Activated CD4-positive, alpha-beta T cell treated with anti-CD3 and anti-CD28 coated beads for 36 hours (primary cell): ENCODE results near the gene TFR2. TPM values are rescaled to one million over a fixed set of nuclear protein-coding genes. Genes with fewer than 3 reads are reported as not detected.

Source experiments
- ATAC-seq: fragments of 200-7000 bp; cut with Tn5 transposase; one replicate; pipeline ENCODE4 v1.10.0; 2021; ENCODE audit warnings: mild to moderate bottlenecking, moderate library complexity
- CTCF ChIA-PET: fragments of 350-600 bp; sonication (Branson Sonifier 250); formaldehyde crosslinking; loops from one replicate; lab custom pipeline; 2021; ENCODE audit warnings: antibody characterized with exemption; lab: Charles Lee
- POLR2A ChIA-PET: fragments of 350-600 bp; sonication (Branson Sonifier 250); formaldehyde crosslinking; loops from one replicate; lab custom pipeline; 2021; ENCODE audit warnings: antibody characterized with exemption, inconsistent platforms; lab: Charles Lee
- DNase-seq: peaks from one replicate; pipeline ENCODE4 v3.0.0-alpha.2; 2020
- H3K27ac Mint-ChIP-seq: one replicate; pipeline ENCODE4 v1.8.0; 2021; ENCODE audit warnings: mixed read lengths
- H3K27me3 Mint-ChIP-seq: one replicate; pipeline ENCODE4 v1.8.0; 2021; ENCODE audit warnings: mixed read lengths
- H3K36me3 Mint-ChIP-seq: one replicate; pipeline ENCODE4 v1.8.0; 2021; ENCODE audit warnings: low read depth, mixed read lengths
- H3K4me1 Mint-ChIP-seq: one replicate; pipeline ENCODE4 v1.8.0; 2021; ENCODE audit warnings: mixed read lengths
- H3K4me3 Mint-ChIP-seq: one replicate; pipeline ENCODE4 v1.8.0; 2021; ENCODE audit warnings: mild to moderate bottlenecking, moderate library complexity, mixed read lengths
- H3K9me3 Mint-ChIP-seq: one replicate; pipeline ENCODE4 v1.8.0; 2021; ENCODE audit warnings: low read depth, mixed read lengths
- intact Hi-C, 2 experiments: fragments of 100-400 bp; cut with DNase I in 1 of 2; cut with micrococcal nuclease in 1 of 2; formaldehyde crosslinking; loops; one replicate each; pipeline versions ENCODE4 v1.14.2 to v1.15.1; 2022 to 2024; cut with DNase I, micrococcal nuclease
- total RNA-seq, 2 experiments: library from RNA; stranded (reverse); gene quantifications; one replicate each; pipeline ENCODE4 v1.2.3, GENCODE V29; 2021

Gene TFR2
- total RNA-seq, 2 experiments from 2014 or later, result 10.1 to 12.4 TPM

DNA sequence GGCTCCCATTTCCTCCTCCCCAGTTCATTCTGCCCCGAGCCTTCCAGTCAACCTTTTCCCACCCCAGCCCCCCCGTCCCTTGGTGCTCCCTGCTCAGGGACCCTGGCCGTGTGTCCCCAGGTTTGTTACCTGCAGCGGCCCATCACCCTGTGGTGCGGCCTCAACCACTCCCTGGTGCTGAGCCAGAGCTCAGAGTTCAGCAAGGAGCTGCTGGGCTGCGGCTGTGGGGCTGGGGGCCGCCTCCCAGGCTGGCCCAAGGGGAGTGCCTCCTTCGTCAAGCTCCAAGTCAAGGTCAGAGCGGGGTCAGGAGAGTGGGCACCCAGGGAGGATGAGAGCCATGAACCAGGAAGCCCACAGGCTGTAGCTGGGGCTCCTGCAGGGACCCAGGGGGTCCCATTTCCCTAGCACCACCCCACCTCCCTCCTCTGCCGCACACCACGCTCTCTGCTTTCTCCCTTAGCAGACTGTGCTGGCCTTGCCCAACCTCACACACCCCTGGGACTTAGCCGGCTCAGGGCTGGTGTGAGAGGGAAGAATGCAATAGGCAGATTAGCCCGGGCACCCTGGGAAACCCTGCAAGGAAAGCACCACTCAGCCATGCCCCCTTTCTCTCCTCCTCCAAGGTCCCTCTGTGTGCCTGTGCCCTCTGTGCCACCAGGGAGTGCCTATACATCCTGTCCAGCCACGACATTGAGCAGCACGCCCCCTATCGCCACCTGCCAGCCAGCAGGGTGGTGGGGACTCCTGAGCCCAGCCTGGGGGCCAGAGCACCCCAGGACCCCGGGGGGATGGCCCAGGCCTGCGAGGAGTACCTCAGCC, 41.2 kb downstream of the TFR2 start:
- intact Hi-C loops, result no loop called here
- POLR2A ChIA-PET, result no interaction called here

DNA sequence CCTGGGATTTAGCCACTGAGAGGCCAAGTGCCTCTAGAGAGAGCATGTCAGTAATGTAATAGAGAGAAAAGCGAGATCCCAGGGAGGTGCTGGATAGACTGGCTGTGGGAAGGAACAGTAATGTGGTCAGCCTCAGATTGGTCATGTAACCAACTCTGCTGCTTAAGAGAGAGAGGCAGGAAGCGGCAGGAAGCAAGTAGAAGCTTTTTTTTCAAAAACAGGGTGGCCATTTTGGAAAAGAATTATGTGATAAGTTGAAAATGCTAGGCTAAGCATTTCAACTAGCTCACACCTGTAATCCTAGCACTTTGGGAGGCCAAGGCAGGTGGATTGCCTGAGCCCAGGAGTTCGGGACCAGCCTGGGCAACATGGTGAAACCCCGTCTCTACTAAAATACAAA, 42.9 kb downstream of the TFR2 start:
- DNase-seq (no peak), ATAC-seq (peak; percentile 36)
- ChIA-PET POLR2A (no interaction called here), CTCF (interaction anchor here (0.6 to 2.1 kb wide), 6 partner anchors 10 to 169 kb away, joined by 3 to 7 read pairs (median 5); partner anchors contain the start of gene MEPCE)
- Mint-ChIP-seq H3K4me3 (no peak overlapping the region), H3K36me3 (no peaks in the 10 kb centered on the region), H3K9me3 (no peaks in the 10 kb centered on the region), H3K27ac (no peak overlapping the region), H3K4me1 (peaks cover under 1% of the 10 kb centered on the region), H3K27me3 (no peaks in the 10 kb centered on the region)
- intact Hi-C loops, result no loop called here

More for the DNA sequence above, 41.2 kb downstream of the TFR2 start:
- no peak for DNase-seq
- Mint-ChIP-seq H3K27me3 (peaks cover under 1% of the 10 kb centered on the region), H3K27ac (no peak overlapping the region), H3K4me1 (peaks cover 11% of the 10 kb centered on the region), H3K9me3 (no peaks in the 10 kb centered on the region), H3K4me3 (no peak overlapping the region), H3K36me3 (no peaks in the 10 kb centered on the region)
- CTCF ChIA-PET, result interaction anchor here (0.5 to 1.8 kb wide), 2 partner anchors 125 to 439 kb away, joined by 3 to 5 read pairs; no protein-coding TSS in a partner anchor
- no peak for ATAC-seq

DNA sequence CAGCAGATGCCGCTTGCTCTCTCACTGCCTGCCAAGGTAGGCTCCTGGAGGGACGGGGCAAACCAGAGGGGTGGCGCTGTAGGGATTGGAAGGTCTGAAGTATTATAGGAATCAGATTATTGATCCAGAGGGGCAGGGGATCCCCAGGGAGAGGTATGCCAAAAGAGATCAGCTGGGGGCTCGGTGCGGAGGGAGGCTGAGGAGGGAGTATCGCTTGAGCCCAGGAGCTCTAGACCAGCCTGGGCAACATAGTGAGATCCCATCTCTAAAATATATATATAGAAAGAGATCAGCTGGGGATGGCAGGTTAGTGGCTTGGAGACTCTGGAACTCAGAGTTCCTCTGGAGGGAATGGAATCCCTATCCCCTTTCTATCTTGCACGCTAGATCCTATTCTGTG, 46.2 kb downstream of the TFR2 start:
- Mint-ChIP-seq H3K4me3 (no peak overlapping the region), H3K36me3 (no peaks in the 10 kb centered on the region), H3K4me1 (no peaks in the 10 kb centered on the region), H3K27me3 (peaks cover 4% of the 10 kb centered on the region), H3K27ac (no peak overlapping the region), H3K9me3 (no peaks in the 10 kb centered on the region)
- ChIA-PET POLR2A (interaction anchor here (1.7 kb wide), 1 partner anchor 9 kb away, joined by 3 read pairs; the partner anchor contains the start of genes FBXO24 and LRCH4), CTCF (interaction anchor here (0.7 to 1.6 kb wide), 6 partner anchors 9 to 205 kb away, joined by 3 to 7 read pairs (median 4); partner anchors contain the start of genes FBXO24 and LRCH4)
- DNase-seq (no peak), ATAC-seq (no peak)
- intact Hi-C loops, result no loop called here

DNA sequence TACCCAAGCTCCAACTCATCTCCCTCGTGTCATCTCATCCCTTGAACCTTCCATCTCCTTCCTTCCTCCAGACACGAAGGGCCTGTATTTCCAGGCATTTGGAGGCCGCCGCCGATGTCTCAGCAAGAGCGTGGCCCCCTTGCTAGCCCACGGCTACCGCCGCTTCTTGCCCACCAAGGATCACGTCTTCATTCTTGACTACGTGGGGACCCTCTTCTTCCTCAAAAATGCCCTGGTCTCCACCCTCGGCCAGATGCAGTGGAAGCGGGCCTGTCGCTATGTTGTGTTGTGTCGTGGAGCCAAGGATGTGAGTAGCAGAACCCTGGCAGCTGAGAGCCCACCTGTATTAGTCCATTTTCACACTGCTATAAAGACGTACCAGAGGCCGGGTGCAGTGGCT, 49.8 kb downstream of the TFR2 start:
- ATAC-seq (no peak), DNase-seq (no peak)
- intact Hi-C loops, result no loop called here
- H3K27ac Mint-ChIP-seq, result no peak overlapping the region
- H3K9me3 Mint-ChIP-seq, result no peaks in the 10 kb centered on the region
- H3K27me3 Mint-ChIP-seq, result peaks cover 4% of the 10 kb centered on the region
- H3K4me1 Mint-ChIP-seq, result no peaks in the 10 kb centered on the region
- ChIA-PET POLR2A (no interaction called here), CTCF (interaction anchor here (0.7 to 1.7 kb wide), 2 partner anchors 27 to 32 kb away, joined by 3 to 6 read pairs; no protein-coding TSS in a partner anchor)
- H3K4me3 Mint-ChIP-seq, result no peak overlapping the region
- H3K36me3 Mint-ChIP-seq, result no peaks in the 10 kb centered on the region

DNA sequence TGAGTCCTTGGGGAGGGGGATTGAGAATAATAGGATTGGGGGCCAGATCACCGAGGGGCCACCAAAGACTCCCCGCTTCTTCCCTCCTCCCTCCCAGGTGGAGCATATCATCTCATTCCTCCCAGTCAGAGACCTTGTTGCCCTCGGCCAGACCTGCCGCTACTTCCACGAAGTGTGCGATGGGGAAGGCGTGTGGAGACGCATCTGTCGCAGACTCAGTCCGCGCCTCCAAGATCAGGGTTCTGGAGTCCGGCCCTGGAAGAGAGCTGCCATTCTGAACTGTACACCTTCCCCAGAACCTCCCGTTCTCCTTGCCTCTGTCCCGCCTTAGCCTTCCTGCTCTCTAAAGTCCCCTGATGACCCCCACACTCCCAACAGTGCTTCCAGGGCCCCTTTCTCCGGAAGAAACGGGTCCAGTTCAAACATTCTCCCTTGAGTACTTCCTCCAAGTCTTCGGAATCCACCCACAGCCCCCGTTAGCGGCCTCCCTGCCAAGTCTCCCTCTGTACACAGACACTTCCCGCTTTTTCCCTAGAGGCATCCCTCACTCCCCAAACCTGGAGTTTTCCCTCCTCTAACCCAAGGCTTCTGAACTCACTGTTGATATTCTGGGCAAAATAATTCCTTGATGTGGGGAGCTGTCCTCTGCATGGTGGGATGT, 51.1 kb downstream of the TFR2 start:
- Mint-ChIP-seq H3K36me3 (no peaks in the 10 kb centered on the region), H3K4me3 (no peak overlapping the region), H3K4me1 (no peaks in the 10 kb centered on the region), H3K27ac (no peak overlapping the region), H3K27me3 (peaks cover 4% of the 10 kb centered on the region), H3K9me3 (no peaks in the 10 kb centered on the region)
- DNase-seq (no peak), ATAC-seq (no peak)
- POLR2A ChIA-PET, result no interaction called here
- intact Hi-C loops, result no loop called here
- CTCF ChIA-PET, result interaction anchor here (0.5 to 1.7 kb wide), 3 partner anchors 21 to 609 kb away, joined by 3 to 5 read pairs (median 4); no protein-coding TSS in a partner anchor

DNA sequence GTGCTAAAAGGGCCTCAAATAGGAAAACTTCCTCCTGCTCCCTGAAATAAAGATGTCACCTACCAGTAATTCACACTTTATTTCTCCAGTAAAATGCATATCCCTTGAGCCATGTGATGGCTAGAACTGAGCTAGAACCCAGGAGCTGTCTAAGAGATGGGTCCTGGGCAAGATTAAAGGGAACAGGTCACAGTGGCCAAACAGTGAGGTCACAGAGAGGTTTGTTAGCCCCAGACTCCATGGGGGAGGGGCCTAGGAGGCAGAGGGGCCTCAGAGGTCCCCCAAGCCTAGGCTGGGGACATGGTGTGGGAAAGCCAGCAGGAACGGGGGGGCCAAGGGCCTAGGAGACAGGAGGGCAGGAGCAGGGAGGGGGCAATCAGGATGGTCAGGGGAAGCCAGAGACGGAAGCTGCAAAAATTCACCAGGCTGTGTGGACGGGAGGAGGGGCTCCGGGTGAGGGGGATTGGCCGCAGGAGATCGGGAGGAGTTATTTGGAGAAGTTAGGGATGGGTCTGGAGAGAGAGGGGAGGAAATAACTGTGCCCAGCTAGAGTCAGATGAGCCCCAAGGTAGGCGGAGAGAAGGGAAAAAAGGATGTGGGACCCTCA, 51.9 kb downstream of the TFR2 start:
- H3K4me1 Mint-ChIP-seq, result peaks cover 5% of the 10 kb centered on the region
- ChIA-PET CTCF (interaction anchor here (0.5 to 1.7 kb wide), 11 partner anchors 9 to 608 kb away, joined by 3 to 7 read pairs (median 3); partner anchors contain the start of gene POP7), POLR2A (interaction anchor here (0.7 to 1.0 kb wide), 2 partner anchors 41 to 95 kb away, joined by 3 read pairs; no protein-coding TSS in a partner anchor)
- no peak overlapping the region for H3K27ac Mint-ChIP-seq
- H3K27me3 Mint-ChIP-seq, result peaks cover 4% of the 10 kb centered on the region
- intact Hi-C loops, result loop anchor here in 1 of 2 experiments (5.0 kb wide), 1 partner anchor 462 kb away; the partner anchor contains the start of gene MBLAC1
- H3K4me3 Mint-ChIP-seq, result no peak overlapping the region
- DNase-seq (no peak), ATAC-seq (no peak)
- no peaks in the 10 kb centered on the region for H3K9me3 Mint-ChIP-seq
- no peaks in the 10 kb centered on the region for H3K36me3 Mint-ChIP-seq

DNA sequence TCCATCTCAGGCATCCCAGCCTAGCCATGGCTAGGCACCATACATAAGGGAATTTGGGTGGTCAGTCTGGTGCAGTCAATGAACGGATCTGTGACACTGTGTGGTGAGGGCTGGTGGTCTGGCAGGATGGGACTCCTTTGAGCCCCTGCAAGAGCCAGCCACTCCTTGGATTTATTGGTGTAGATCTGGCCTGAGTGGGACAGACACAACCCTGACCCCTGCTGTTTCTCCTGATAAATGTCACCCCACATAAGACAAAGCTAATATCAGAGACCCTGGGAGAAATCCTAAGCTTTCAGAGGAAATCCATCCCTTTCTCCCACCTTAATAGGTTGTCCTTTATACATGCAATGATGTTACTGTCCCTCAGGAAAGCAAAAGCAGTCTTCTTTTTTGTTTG, 52.9 kb downstream of the TFR2 start:
- DNase-seq, result no peak

DNA sequence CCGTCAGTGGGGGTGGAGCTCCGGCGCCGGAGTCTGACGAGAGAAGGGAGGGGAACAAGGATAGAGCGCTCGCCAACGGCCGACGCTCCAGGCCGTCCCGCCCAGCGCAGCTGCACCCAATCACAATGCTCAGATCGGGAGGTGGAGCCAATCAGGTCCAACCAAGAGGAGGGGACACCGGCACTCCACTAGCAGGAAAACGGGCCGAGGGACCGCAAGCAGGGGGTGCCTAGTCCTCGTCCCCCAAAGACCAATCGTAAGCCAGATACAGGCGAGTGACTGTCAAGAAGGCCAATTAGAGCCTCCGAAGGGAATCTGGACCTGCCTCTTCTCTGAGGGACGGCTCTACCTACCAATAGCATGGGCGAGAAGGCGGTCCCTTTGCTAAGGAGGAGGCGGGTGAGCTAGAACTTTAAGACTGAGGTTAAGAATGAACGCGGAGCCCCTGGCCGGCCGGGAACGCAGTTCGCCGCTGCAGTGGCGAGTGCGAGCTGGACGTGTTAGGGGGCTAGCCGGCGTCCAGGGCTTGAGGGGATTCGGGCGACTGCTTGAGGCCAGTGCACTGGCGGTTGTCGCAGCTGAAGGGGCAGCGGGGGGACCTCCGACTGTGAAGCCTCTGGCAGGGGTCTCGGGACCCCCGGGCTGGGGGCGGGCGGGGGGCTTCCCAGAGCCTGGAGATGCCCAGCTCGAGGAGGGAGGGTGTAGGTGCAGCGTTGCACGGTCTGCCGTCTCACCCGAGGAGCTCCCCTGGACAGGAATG, 54.9 kb downstream of the TFR2 start, which contains the start of gene FBXO24:
TSS of gene FBXO24 (plus strand) at position 63 of the 760 bp plus-strand sequence. CDS start at position 361, 298 bp downstream.
- Mint-ChIP-seq H3K9me3 (no peaks in the 10 kb centered on the region), H3K27ac (peak within 1 kb of the TSS; percentile 82), H3K4me3 (peak within 1 kb of the TSS; percentile 78), H3K27me3 (peaks cover 4% of the 10 kb centered on the region), H3K4me1 (peaks cover 26% of the 10 kb centered on the region), H3K36me3 (peaks cover 2% of the 10 kb centered on the region)
- ChIA-PET POLR2A (interaction anchor here (0.6 to 2.7 kb wide), 19 partner anchors 9 to 366 kb away, joined by 3 to 13 read pairs (median 4); partner anchors contain the start of genes AGFG2, MEPCE, MOSPD3 and POP7), CTCF (interaction anchor here (0.7 to 4.2 kb wide), 25 partner anchors 8 to 266 kb away, joined by 3 to 19 read pairs (median 4); partner anchors contain the start of genes AGFG2, GIGYF1, MEPCE and MOSPD3)
- ATAC-seq (peak; percentile 86), DNase-seq (peak; percentile 100)
- intact Hi-C loops, result loop anchor here (1.0 to 5.0 kb wide), 17 partner anchors 18 to 666 kb away; partner anchors contain the start of genes AGFG2 (in 2 of the 2), GNB2 (in 2 of the 2), MOSPD3 (in 2 of the 2) and TSC22D4 (in 2 of the 2)

More for the DNA sequence above, 52.9 kb downstream of the TFR2 start:
- no peak overlapping the region for H3K27ac Mint-ChIP-seq
- ChIA-PET CTCF (interaction anchor here (0.7 to 1.6 kb wide), 11 partner anchors 10 to 1189 kb away, joined by 3 to 7 read pairs (median 3); partner anchors contain the start of genes MOSPD3, POP7 and SLC12A9), POLR2A (interaction anchor here (1.0 kb wide), 1 partner anchor 94 kb away, joined by 3 read pairs; no protein-coding TSS in a partner anchor)
- peaks cover 12% of the 10 kb centered on the region for H3K4me1 Mint-ChIP-seq
- intact Hi-C loops, result loop anchor here in 1 of 2 experiments (5.0 kb wide), 1 partner anchor 461 kb away; the partner anchor contains the start of gene MBLAC1
- no peaks in the 10 kb centered on the region for H3K36me3 Mint-ChIP-seq
- peak overlapping the region; percentile 4 for H3K4me3 Mint-ChIP-seq
- no peak for ATAC-seq
- peaks cover 4% of the 10 kb centered on the region for H3K27me3 Mint-ChIP-seq
- H3K9me3 Mint-ChIP-seq, result no peaks in the 10 kb centered on the region

DNA sequence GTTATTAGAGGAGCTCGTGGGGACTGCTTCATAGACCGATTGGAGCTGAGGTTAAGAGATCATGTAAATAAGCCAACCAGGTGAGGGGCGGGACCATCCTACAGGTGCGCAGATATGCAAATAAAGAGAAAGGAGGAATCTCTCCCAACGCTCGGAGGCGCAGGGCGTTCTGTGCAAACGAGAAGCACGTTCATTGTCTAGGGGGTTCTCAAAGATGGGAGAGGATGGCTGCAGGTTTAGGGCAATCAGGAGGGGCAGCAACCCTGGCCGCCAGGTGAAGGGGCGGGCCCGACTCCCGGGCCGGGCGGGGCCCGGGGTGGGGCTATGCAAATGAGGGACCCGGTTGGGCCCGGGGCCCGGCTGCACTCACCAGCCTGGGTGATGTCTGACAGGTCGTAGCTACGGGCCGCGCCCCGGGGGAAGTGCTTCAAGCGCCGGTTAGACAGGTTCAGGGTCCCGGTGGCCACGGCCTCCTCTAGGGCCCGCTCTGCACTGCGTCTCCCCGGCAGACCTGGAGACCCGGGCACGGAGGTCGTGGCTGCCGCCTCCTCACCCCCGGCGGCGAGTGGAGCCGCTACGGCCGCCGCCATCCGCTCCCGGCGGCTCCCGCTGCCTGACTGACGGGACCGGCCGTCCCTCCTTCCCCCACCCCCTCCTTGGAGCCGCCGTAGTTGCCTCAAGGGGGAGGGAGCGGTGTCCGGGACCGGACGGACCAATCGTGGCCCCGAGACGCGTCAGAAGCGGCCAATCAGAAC, 55.7 kb downstream of the TFR2 start, which contains the start of gene LRCH4:
TSS of gene LRCH4 (minus strand) at position 619 of the 755 bp plus-strand sequence. CDS start at position 590, 29 bp downstream.
- H3K4me3 Mint-ChIP-seq, result peak within 1 kb of the TSS; percentile 78
- peaks cover 5% of the 10 kb centered on the region for H3K36me3 Mint-ChIP-seq
- peaks cover 4% of the 10 kb centered on the region for H3K27me3 Mint-ChIP-seq
- no peaks in the 10 kb centered on the region for H3K9me3 Mint-ChIP-seq
- ATAC-seq (peak; percentile 8), DNase-seq (peak; percentile 78)
- POLR2A ChIA-PET, result interaction anchor here (0.5 to 2.7 kb wide), 21 partner anchors 10 to 366 kb away, joined by 3 to 13 read pairs (median 4); partner anchors contain the start of genes AGFG2, MEPCE, MOSPD3 and POP7
- peaks cover 29% of the 10 kb centered on the region for H3K4me1 Mint-ChIP-seq
- intact Hi-C loops, result loop anchor here (1.0 to 5.0 kb wide), 17 partner anchors 19 to 667 kb away; partner anchors contain the start of genes AGFG2 (in 2 of the 2), GNB2 (in 2 of the 2), MOSPD3 (in 2 of the 2) and TSC22D4 (in 2 of the 2)
- CTCF ChIA-PET, result interaction anchor here (0.7 to 4.2 kb wide), 28 partner anchors 9 to 267 kb away, joined by 3 to 19 read pairs (median 4); partner anchors contain the start of genes AGFG2, GIGYF1, MEPCE and MOSPD3
- H3K27ac Mint-ChIP-seq, result peak within 1 kb of the TSS; percentile 82
